8988T (cell line): ENCODE data around the gene HLA-F.

Experiments used
- DNase-seq: peaks from one replicate; pipeline ENCODE4 v3.0.0; 2011

HLA-F gene

DNA sequence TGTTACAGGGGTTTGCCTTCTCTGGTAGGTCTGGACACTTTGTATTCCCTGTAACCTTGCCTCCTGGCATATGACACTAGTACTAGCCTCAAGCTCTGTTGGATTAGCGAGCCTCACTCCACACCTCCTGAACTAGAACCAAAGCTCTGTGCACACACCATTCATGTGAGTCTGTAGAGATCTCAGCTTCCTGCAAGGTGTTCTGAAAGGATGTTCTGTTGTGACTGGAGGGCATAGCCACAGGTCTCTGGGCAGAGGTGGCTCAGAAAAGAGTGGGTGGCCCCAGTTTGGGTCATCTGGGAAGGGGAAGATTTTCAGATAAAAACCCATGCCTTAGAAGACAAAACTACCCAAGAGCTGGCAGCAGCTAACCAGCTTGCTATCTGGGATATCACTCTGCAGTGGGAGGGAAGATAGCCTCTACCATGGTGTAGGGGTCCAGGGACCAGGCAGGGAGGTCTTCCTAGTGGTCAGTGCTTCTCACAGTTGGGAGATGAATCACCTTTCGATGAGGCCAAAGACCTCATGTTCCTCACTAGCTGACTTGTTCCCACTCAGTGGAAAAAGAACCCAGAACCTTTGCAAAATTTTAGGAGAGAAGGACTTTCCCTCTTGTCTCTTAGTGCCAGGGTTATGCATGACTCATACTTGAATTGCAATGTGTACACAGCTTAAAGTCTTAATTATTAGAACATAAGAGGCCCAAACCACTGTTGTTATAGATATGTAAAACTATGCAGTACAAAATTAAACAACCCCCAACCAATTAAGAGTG lies 41.4 kb downstream of the HLA-F start:
- DNase-seq: no peak

GRCh38 chr6:29769336-29769735 lies 46.1 kb downstream of the HLA-F start:
- DNase-seq: no peak

DNA sequence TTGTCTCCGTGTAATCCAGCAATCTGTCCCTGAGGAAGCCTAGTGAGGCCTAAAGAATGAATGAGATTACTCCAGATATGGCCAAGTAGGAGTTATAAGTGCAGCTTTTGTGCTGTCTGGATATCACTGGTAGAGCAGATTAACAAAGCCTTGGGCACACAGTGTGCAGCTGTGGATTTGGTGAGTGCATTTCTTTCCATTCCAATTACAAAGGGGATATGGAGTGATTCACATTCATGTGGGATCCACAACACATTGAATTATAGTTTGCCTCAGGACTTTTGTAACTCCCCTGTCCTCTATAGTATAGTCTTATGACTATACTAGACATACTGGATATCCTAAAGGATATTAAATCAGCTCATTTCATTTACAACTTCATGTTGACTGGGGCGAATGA lies 47.1 kb downstream of the HLA-F start:
- DNase-seq: no peak

GRCh38 chr6:29776684-29777083 lies 53.5 kb downstream of the HLA-F start:
- no peak for DNase-seq
